Measurements from ENCODE around the gene ITPRIP. TPM values are rescaled to one million over a fixed set of nuclear protein-coding genes. Genes with fewer than 3 reads are reported as not detected.
A peak's percentile ranks its signal among the peaks of the same experiment; 100 is the strongest.

The ITPRIP gene
- total and polyA plus RNA-seq, 4 donors, result 21.7 to 44.7 (median 29.9) TPM

GRCh38 chr10:104329735-104330134, 8.5 kb downstream of the ITPRIP start:
- Histone ChIP-seq H3K27ac (ENCODE audit: low read depth in 1 of 2, low read length in 1 of 2) (peak overlapping the region; percentile 83 to 94), H3K4me3 (no peak overlapping the region), H3K9me3 (ENCODE audit: control insufficient read depth in 4 of 4, insufficient read depth in 3 of 4, low read length in 3 of 4) (no peaks in the 10 kb centered on the region), H3K27me3 (ENCODE audit: control insufficient read depth in 3 of 3, insufficient read depth in 3 of 3, low read length in 2 of 3) (no peaks in the 10 kb centered on the region), H3K4me1 (ENCODE audit: control insufficient read depth in 5 of 5, insufficient read depth in 5 of 5, low read length in 5 of 5) (peaks cover 47 to 81% (median 77%) of the 10 kb centered on the region in 5 donors), H3K36me3 (ENCODE audit: control insufficient read depth in 4 of 4, insufficient read depth in 4 of 4, low read length in 4 of 4) (peaks cover 0 to 2% (median 0%) of the 10 kb centered on the region in 4 donors), H3K9ac (ENCODE audit: insufficient read depth in 1 of 2, low read length in 2 of 2) (peak overlapping the region in 1 of 2 donors; percentile 65)
- DNase-seq, result peak in 2 of 3 donors; percentile 46 to 54
- ATAC-seq (ENCODE audit: insufficient read depth, low FRiP score), result no peak
- TF ChIP-seq CTCF (IDR thresholded peaks at IDR 0.05; ENCODE audit: control extremely low read depth, extremely low read depth), result no peak
- 40 to 59% methylated on average over 3 of the region's 3 CpGs for WGBS, 2 donors

GRCh38 chr10:104328896-104329710, 9.2 kb downstream of the ITPRIP start:
- no peak overlapping the region for H3K4me3 ChIP-seq
- H3K9me3 ChIP-seq (ENCODE audit: control insufficient read depth in 4 of 4, insufficient read depth in 3 of 4, low read length in 3 of 4), result no peaks in the 10 kb centered on the region
- peak overlapping the region; percentile 41 to 67 for H3K9ac ChIP-seq (ENCODE audit: insufficient read depth in 1 of 2, low read length in 2 of 2)
- H3K4me1 ChIP-seq (ENCODE audit: control insufficient read depth in 5 of 5, insufficient read depth in 5 of 5, low read length in 5 of 5), result peaks cover 47 to 81% (median 79%) of the 10 kb centered on the region in 5 donors
- 16 to 21% methylated on average over 15 of the region's 15 CpGs for WGBS, 2 donors
- H3K27me3 ChIP-seq (ENCODE audit: control insufficient read depth in 3 of 3, insufficient read depth in 3 of 3, low read length in 2 of 3), result no peaks in the 10 kb centered on the region
- peaks cover 0 to under 1% (median 0%) of the 10 kb centered on the region in 4 donors for H3K36me3 ChIP-seq (ENCODE audit: control insufficient read depth in 4 of 4, insufficient read depth in 4 of 4, low read length in 4 of 4)
- TF ChIP-seq CTCF (IDR thresholded peaks at IDR 0.05; ENCODE audit: control extremely low read depth, extremely low read depth), result no peak
- DNase-seq, result peak; percentile 79 to 89 (median 85)
- peak overlapping the region; percentile 83 to 94 for H3K27ac ChIP-seq (ENCODE audit: low read depth in 1 of 2, low read length in 1 of 2)
- ATAC-seq (ENCODE audit: insufficient read depth, low FRiP score), result peak; percentile 34

- DNase-seq, result no peak
- Histone ChIP-seq H3K9ac (ENCODE audit: insufficient read depth in 1 of 2, low read length in 2 of 2) (peak overlapping the region; percentile 41 to 67), H3K4me1 (ENCODE audit: control insufficient read depth in 5 of 5, insufficient read depth in 5 of 5, low read length in 5 of 5) (peaks cover 47 to 81% (median 79%) of the 10 kb centered on the region in 5 donors)
Measured at GRCh38 chr10:104328646-104328895, 9.7 kb downstream of the ITPRIP start.

More at GRCh38 chr10:104328646-104328895, 9.7 kb downstream of the ITPRIP start:
- no peaks in the 10 kb centered on the region for H3K27me3 ChIP-seq (ENCODE audit: control insufficient read depth in 3 of 3, insufficient read depth in 3 of 3, low read length in 2 of 3)
- H3K36me3 ChIP-seq (ENCODE audit: control insufficient read depth in 4 of 4, insufficient read depth in 4 of 4, low read length in 4 of 4), result peaks cover 0 to 3% (median 0%) of the 10 kb centered on the region in 4 donors
- ATAC-seq (ENCODE audit: insufficient read depth, low FRiP score), result no peak
- no peaks in the 10 kb centered on the region for H3K9me3 ChIP-seq (ENCODE audit: control insufficient read depth in 4 of 4, insufficient read depth in 3 of 4, low read length in 3 of 4)
- H3K4me3 ChIP-seq, result no peak overlapping the region
- peak overlapping the region; percentile 83 to 94 for H3K27ac ChIP-seq (ENCODE audit: low read depth in 1 of 2, low read length in 1 of 2)
- TF ChIP-seq CTCF (IDR thresholded peaks at IDR 0.05; ENCODE audit: control extremely low read depth, extremely low read depth), result no peak
- 12 to 16% methylated on average over 3 of the region's 3 CpGs for WGBS, 2 donors
